Measurements from ENCODE around the gene MCC.

MCC gene

GRCh38 chr5:113176196-113176595, 312.1 kb downstream of the MCC start:
- no peak for DNase-seq (ENCODE audit: low read depth)

- DNase-seq (ENCODE audit: low read depth): no peak
Measured at GRCh38 chr5:113172231-113172826, 315.9 kb downstream of the MCC start.

GRCh38 chr5:113171520-113171919, 316.7 kb downstream of the MCC start:
- no peak for DNase-seq (ENCODE audit: low read depth)

GRCh38 chr5:113170707-113171106, 317.5 kb downstream of the MCC start:
- no peak for DNase-seq (ENCODE audit: low read depth)

GRCh38 chr5:113169720-113170119, 318.5 kb downstream of the MCC start:
- DNase-seq (ENCODE audit: low read depth): no peak

GRCh38 chr5:113167985-113168384, 320.3 kb downstream of the MCC start:
- DNase-seq (ENCODE audit: low read depth): no peak

GRCh38 chr5:113166852-113167366, 321.3 kb downstream of the MCC start:
- DNase-seq (ENCODE audit: low read depth): no peak

GRCh38 chr5:113166261-113166660, 322.0 kb downstream of the MCC start:
- DNase-seq (ENCODE audit: low read depth): no peak

- no peak for DNase-seq (ENCODE audit: low read depth)
Measured at GRCh38 chr5:113164021-113164420, 324.2 kb downstream of the MCC start.

- no peak for DNase-seq (ENCODE audit: low read depth)
Measured at GRCh38 chr5:113163328-113163727, 324.9 kb downstream of the MCC start.

- DNase-seq (ENCODE audit: low read depth): no peak
Measured at GRCh38 chr5:113162770-113163169, 325.5 kb downstream of the MCC start.

- no peak for DNase-seq (ENCODE audit: low read depth)
Measured at GRCh38 chr5:113162208-113162607, 326.0 kb downstream of the MCC start.

GRCh38 chr5:113161806-113162205, 326.4 kb downstream of the MCC start:
- DNase-seq (ENCODE audit: low read depth): no peak

- DNase-seq (ENCODE audit: low read depth): no peak
Measured at GRCh38 chr5:113157886-113158285, 330.4 kb downstream of the MCC start.

GRCh38 chr5:113156271-113156877, 331.9 kb downstream of the MCC start:
- DNase-seq (ENCODE audit: low read depth): no peak

GRCh38 chr5:113153512-113154097, 334.6 kb downstream of the MCC start:
- DNase-seq (ENCODE audit: low read depth): peak; percentile 8

- no peak for DNase-seq (ENCODE audit: low read depth)
Measured at GRCh38 chr5:113152380-113152740, 335.9 kb downstream of the MCC start.

- no peak for DNase-seq (ENCODE audit: low read depth)
Measured at GRCh38 chr5:113151641-113152379, 336.4 kb downstream of the MCC start.

- no peak for DNase-seq (ENCODE audit: low read depth)
Measured at GRCh38 chr5:113150821-113151220, 337.4 kb downstream of the MCC start.

GRCh38 chr5:113150221-113150620, 338.0 kb downstream of the MCC start:
- DNase-seq (ENCODE audit: low read depth): no peak

GRCh38 chr5:113147537-113147936, 340.7 kb downstream of the MCC start:
- DNase-seq (ENCODE audit: low read depth): no peak

- DNase-seq (ENCODE audit: low read depth): peak; percentile 39
Measured at GRCh38 chr5:113147101-113147508, 341.1 kb downstream of the MCC start.
